HL-60 (cell line): ENCODE data around the gene CRLF2.

Experiments
- POLR2AphosphoS5 ChIP-seq: IDR thresholded peaks from 2 replicates; pipeline ENCODE4 v1.6.1; 2012; ENCODE audit warnings: low read depth
- TF ChIP-seq, protein P1 (sequence below): IDR thresholded peaks from one replicate; pipeline ENCODE4 v1.5.1; 2011; ENCODE audit warnings: low read length, control low read depth, inconsistent platforms; ENCODE audit not compliant: insufficient read depth

DNA sequence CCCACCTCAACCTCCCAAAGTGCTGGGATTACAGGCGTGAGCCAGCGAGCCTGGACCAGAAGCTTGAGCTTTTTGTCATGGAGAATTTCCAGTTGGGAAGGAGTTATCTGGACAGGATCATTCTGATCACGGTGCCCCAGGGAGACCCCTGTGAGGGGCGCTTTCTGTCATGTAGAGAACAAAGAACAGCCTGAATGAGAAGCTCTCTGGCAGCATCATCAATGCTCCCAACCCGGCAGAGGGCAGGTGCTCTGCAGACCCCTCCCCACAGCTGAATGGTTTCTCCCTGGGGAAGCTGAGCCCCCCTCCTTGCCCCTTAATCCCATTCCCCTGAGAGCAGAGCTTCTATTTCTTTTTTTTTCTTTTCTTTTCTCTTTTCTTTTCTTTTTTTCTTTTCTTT lies 48.8 kb upstream of the CRLF2 start:
- TF ChIP-seq POLR2AphosphoS5: no peak
- TF ChIP-seq, protein P1, sequence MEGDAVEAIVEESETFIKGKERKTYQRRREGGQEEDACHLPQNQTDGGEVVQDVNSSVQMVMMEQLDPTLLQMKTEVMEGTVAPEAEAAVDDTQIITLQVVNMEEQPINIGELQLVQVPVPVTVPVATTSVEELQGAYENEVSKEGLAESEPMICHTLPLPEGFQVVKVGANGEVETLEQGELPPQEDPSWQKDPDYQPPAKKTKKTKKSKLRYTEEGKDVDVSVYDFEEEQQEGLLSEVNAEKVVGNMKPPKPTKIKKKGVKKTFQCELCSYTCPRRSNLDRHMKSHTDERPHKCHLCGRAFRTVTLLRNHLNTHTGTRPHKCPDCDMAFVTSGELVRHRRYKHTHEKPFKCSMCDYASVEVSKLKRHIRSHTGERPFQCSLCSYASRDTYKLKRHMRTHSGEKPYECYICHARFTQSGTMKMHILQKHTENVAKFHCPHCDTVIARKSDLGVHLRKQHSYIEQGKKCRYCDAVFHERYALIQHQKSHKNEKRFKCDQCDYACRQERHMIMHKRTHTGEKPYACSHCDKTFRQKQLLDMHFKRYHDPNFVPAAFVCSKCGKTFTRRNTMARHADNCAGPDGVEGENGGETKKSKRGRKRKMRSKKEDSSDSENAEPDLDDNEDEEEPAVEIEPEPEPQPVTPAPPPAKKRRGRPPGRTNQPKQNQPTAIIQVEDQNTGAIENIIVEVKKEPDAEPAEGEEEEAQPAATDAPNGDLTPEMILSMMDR: no peak
